ENCODE measurements around the gene TMEM222.

Gene TMEM222

GRCh38 chr1:27342778-27343638 is 21.0 kb downstream of the TMEM222 start:
- peak; percentile 37 for DNase-seq

- DNase-seq, result no peak
Measured at GRCh38 chr1:27343639-27344025, 21.7 kb downstream of the TMEM222 start.

GRCh38 chr1:27345272-27345671 is 23.3 kb downstream of the TMEM222 start:
- DNase-seq, result no peak

GRCh38 chr1:27346357-27346756 is 24.4 kb downstream of the TMEM222 start:
- DNase-seq, result no peak

- DNase-seq, result no peak
Measured at GRCh38 chr1:27346991-27347624, 25.1 kb downstream of the TMEM222 start.

GRCh38 chr1:27348861-27349783 is 27.2 kb downstream of the TMEM222 start:
- no peak for DNase-seq

GRCh38 chr1:27349784-27350662 is 28.1 kb downstream of the TMEM222 start:
- no peak for DNase-seq

GRCh38 chr1:27350663-27351540 is 28.9 kb downstream of the TMEM222 start:
- no peak for DNase-seq

- DNase-seq, result no peak
Measured at GRCh38 chr1:27351541-27352107, 29.7 kb downstream of the TMEM222 start.

GRCh38 chr1:27353166-27353565 is 31.2 kb downstream of the TMEM222 start:
- no peak for DNase-seq

- no peak for DNase-seq
Measured at GRCh38 chr1:27353629-27354028, 31.7 kb downstream of the TMEM222 start.

GRCh38 chr1:27355683-27356082 is 33.7 kb downstream of the TMEM222 start:
- no peak for DNase-seq

GRCh38 chr1:27356277-27356618 is 34.3 kb downstream of the TMEM222 start:
- no peak for DNase-seq

GRCh38 chr1:27356619-27357280 is 34.8 kb downstream of the TMEM222 start:
- DNase-seq, result no peak

- peak; percentile 62 for DNase-seq
Measured at GRCh38 chr1:27357281-27358037, 35.5 kb downstream of the TMEM222 start.

GRCh38 chr1:27358038-27358927 is 36.3 kb downstream of the TMEM222 start:
- DNase-seq, result no peak

- no peak for DNase-seq
Measured at GRCh38 chr1:27358928-27359313, 37.0 kb downstream of the TMEM222 start.

- no peak for DNase-seq
Measured at GRCh38 chr1:27359822-27360158, 37.8 kb downstream of the TMEM222 start.

Measured in inflammatory macrophage treated with lipopolysaccharide for 4 hours (primary cell).